Liver (tissue), 9 donors: ENCODE results near the gene ZNF502. TPM values are rescaled to one million over a fixed set of nuclear protein-coding genes. Genes with fewer than 3 reads are reported as not detected.

ENCODE experiments used
- DNase-seq: peaks from one replicate; pipeline ENCODE4 v3.0.0-alpha.2; 2017; ENCODE audit warnings: low spot score
- H3K27ac ChIP-seq, 2 donors: one replicate each; pipeline ENCODE4 v1.7.0; 2013; ENCODE audit warnings: inconsistent platforms in 2 of 2, low read length in 2 of 2, control low read depth in 1 of 2, low read depth in 1 of 2, mild to moderate bottlenecking in 1 of 2
- H3K27me3 ChIP-seq, 4 donors: one replicate each; pipeline versions ENCODE4 v1.6.1 to v1.7.0; 2013; ENCODE audit warnings: low read length in 3 of 4, inconsistent platforms in 1 of 4, mild to moderate bottlenecking in 1 of 4, moderate library complexity in 1 of 4; ENCODE audit not compliant: control insufficient read depth in 4 of 4, insufficient read depth in 4 of 4
- H3K36me3 ChIP-seq, 4 donors: one replicate each; pipeline versions ENCODE4 v1.6.1 to v1.7.0; 2013; ENCODE audit warnings: low read length in 3 of 4, mild to moderate bottlenecking in 3 of 4, low read depth in 1 of 4, moderate library complexity in 1 of 4; ENCODE audit not compliant: control insufficient read depth in 4 of 4, insufficient read depth in 3 of 4
- H3K4me1 ChIP-seq, 4 donors: one replicate each; pipeline versions ENCODE4 v1.6.1 to v1.7.0; 2013; ENCODE audit warnings: low read length in 3 of 4, mild to moderate bottlenecking in 3 of 4, moderate library complexity in 1 of 4; ENCODE audit not compliant: control insufficient read depth in 4 of 4, insufficient read depth in 4 of 4
- H3K4me3 ChIP-seq, 3 donors: one replicate each; pipeline versions ENCODE4 v1.6.1 to v1.7.0; 2013; ENCODE audit warnings: low read length in 3 of 3, control low read depth in 1 of 3, low read depth in 1 of 3, mild to moderate bottlenecking in 1 of 3
- H3K9ac ChIP-seq, 2 donors: one replicate each; pipeline ENCODE4 v1.7.0; 2013; ENCODE audit warnings: low read length in 2 of 2, mild to moderate bottlenecking in 2 of 2, moderate library complexity in 2 of 2, control low read depth in 1 of 2, low read depth in 1 of 2
- H3K9me3 ChIP-seq, 4 donors: one replicate each; pipeline versions ENCODE4 v1.6.1 to v1.7.0; 2013; ENCODE audit warnings: low read length in 3 of 4; ENCODE audit not compliant: control insufficient read depth in 4 of 4
- EGR1 ChIP-seq, 2 donors: IDR thresholded peaks; 2 replicates each; pipeline ENCODE4 v1.6.1; 2016 to 2018; ENCODE audit warnings: antibody characterized with exemption in 2 of 2, low read depth in 2 of 2
- FOXA1 ChIP-seq: IDR thresholded peaks from 2 replicates; pipeline ENCODE4 v1.6.1; 2016; ENCODE audit warnings: antibody characterized with exemption
- FOXA2 ChIP-seq: IDR thresholded peaks from 2 replicates; pipeline ENCODE4 v1.6.1; 2016; ENCODE audit warnings: antibody characterized with exemption
- GABPA ChIP-seq, 2 donors: IDR thresholded peaks in 1 of 2; conservative IDR thresholded peaks in 1 of 2; 2 replicates each; pipeline ENCODE4 v1.6.1; 2016; ENCODE audit warnings: antibody characterized with exemption in 2 of 2, mild to moderate bottlenecking in 1 of 2, moderate library complexity in 1 of 2
- HNF4A ChIP-seq, 2 donors: conservative IDR thresholded peaks; 2 replicates each; pipeline ENCODE4 v1.6.1; 2016; ENCODE audit warnings: antibody characterized with exemption in 2 of 2, mild to moderate bottlenecking in 2 of 2
- HNF4G ChIP-seq: IDR thresholded peaks from 2 replicates; pipeline ENCODE4 v1.6.1; 2016; ENCODE audit warnings: antibody characterized with exemption
- JUND ChIP-seq, 2 donors: IDR thresholded peaks; 2 replicates each; pipeline ENCODE4 v1.6.1; 2016; ENCODE audit warnings: antibody characterized with exemption in 2 of 2
- MAX ChIP-seq: IDR thresholded peaks from 2 replicates; pipeline ENCODE4 v1.6.1; 2016; ENCODE audit warnings: antibody characterized with exemption
- NR2F2 ChIP-seq: IDR thresholded peaks from 2 replicates; pipeline ENCODE4 v1.6.1; 2016; ENCODE audit warnings: antibody characterized with exemption
- RAD21 ChIP-seq, 2 donors: IDR thresholded peaks; 2 replicates each; pipeline ENCODE4 v1.6.1; 2016; ENCODE audit warnings: antibody characterized with exemption in 2 of 2, mild to moderate bottlenecking in 2 of 2
- REST ChIP-seq: IDR thresholded peaks from 2 replicates; pipeline ENCODE4 v1.6.1; 2016; ENCODE audit warnings: antibody characterized with exemption, mild to moderate bottlenecking
- RXRA ChIP-seq, 2 donors: IDR thresholded peaks; 2 replicates each; pipeline ENCODE4 v1.6.1; 2017 to 2018; ENCODE audit warnings: antibody characterized with exemption in 2 of 2, mild to moderate bottlenecking in 1 of 2
- TAF1 ChIP-seq: conservative IDR thresholded peaks from 2 replicates; pipeline ENCODE4 v1.6.1; 2016; ENCODE audit warnings: antibody characterized with exemption, mild to moderate bottlenecking
- YY1 ChIP-seq: IDR thresholded peaks from 2 replicates; pipeline ENCODE4 v1.6.1; 2016; ENCODE audit warnings: antibody characterized with exemption, mild to moderate bottlenecking
- WGBS: extraction: QIAGEN DNeasy Blood & Tissue Kit; methylation state at CpG from one replicate; pipeline ENCODE4 v1.1.7; 2013; 5-methylcytosine and 5-hydroxymethylcytosine counted together
- polyA plus RNA-seq, 2 donors: library from polyadenylated mRNA; stranded (reverse) in 1 of 2; unstranded in 1 of 2; fragments of 200-250 nt in 1 of 2; fragments of >200 nt in 1 of 2; fragmentation: Nextera tagmentation in 1 of 2; extraction: Ambion mirVana in 1 of 2; gene quantifications; one replicate each; pipeline versions ENCODE4 v1.2.1 to v1.2.3, GENCODE V29; 2013 to 2015
- total RNA-seq, 2 donors: library from RNA; depleted of rRNA; stranded (reverse); fragments of >200 nt; gene quantifications; one replicate each; pipeline ENCODE4 v1.2.3, GENCODE V29; 2014
- TF ChIP-seq, protein P1 (sequence below): IDR thresholded peaks from 2 replicates; pipeline ENCODE4 v1.6.1; 2016; ENCODE audit warnings: antibody characterized with exemption
- donor health status: healthy.
- donor health status: healthy.
- donor health status: healthy.
- donor health status: healthy.
- donor health status: healthy.

Gene ZNF502
- total and polyA plus RNA-seq, 4 donors, result 0.75 to 2.1 (median 1.3) TPM

DNA sequence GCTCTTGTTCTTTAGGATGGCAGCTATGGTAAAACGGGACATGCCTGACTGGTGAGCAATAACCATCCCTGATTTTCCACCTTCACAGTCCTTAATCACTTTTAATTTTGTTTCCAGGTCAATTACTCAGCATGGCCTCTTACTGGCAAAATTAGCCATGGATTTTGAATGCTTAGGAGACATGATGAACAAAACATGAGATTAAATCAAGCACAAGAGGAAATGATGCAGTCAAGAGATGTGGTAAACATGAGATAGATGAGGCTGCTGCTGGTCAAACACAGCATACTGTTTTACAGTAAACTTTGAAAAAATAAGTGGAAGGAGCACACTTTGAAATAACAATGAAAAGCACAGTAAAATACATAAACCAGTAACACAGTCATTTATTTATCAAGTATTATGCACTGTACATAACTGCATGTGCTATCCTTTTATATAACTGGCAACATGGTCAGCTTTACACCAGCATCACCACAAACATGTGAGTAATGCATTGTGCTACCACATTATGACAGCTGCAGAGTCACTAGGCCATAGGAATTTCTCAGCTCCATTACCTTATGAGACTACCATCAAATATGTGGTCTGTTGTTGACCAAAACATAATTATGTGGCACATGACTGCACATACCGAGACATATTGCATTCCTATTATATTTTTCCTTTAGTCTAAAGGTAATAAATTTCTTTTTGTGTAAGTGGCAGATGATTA lies 30.1 kb upstream of the ZNF502 start:
- Histone ChIP-seq H3K36me3 (peaks cover 0 to 6% (median 0%) of the 10 kb centered on the region in 4 donors), H3K9ac (no peak overlapping the region), H3K4me3 (no peak overlapping the region), H3K9me3 (peaks cover 7 to 20% (median 14%) of the 10 kb centered on the region in 4 donors), H3K4me1 (peaks cover 0 to 6% (median under 1%) of the 10 kb centered on the region in 4 donors), H3K27me3 (peaks cover 0 to 3% (median 0%) of the 10 kb centered on the region in 4 donors), H3K27ac (no peak overlapping the region)
- TF ChIP-seq NR2F2 (no peak), EGR1 (IDR thresholded peaks at IDR 0.05; ENCODE audit: low read depth in 2 of 2) (no peak), FOXA2 (no peak), TAF1 (no peak), YY1 (no peak), JUND (IDR thresholded peaks at IDR 0.05) (no peak), RAD21 (IDR thresholded peaks at IDR 0.05) (no peak), REST (no peak), GABPA (IDR thresholded peaks at IDR 0.05 in 1 of 2, conservative IDR thresholded peaks at IDR 0.05 in 1 of 2) (no peak), MAX (no peak), FOXA1 (no peak), HNF4G (no peak)
- TF ChIP-seq, protein P1, sequence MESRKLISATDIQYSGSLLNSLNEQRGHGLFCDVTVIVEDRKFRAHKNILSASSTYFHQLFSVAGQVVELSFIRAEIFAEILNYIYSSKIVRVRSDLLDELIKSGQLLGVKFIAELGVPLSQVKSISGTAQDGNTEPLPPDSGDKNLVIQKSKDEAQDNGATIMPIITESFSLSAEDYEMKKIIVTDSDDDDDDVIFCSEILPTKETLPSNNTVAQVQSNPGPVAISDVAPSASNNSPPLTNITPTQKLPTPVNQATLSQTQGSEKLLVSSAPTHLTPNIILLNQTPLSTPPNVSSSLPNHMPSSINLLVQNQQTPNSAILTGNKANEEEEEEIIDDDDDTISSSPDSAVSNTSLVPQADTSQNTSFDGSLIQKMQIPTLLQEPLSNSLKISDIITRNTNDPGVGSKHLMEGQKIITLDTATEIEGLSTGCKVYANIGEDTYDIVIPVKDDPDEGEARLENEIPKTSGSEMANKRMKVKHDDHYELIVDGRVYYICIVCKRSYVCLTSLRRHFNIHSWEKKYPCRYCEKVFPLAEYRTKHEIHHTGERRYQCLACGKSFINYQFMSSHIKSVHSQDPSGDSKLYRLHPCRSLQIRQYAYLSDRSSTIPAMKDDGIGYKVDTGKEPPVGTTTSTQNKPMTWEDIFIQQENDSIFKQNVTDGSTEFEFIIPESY, result no peak
- DNase-seq, result no peak
- 94% methylated on average over 2 of the region's 2 CpGs for WGBS

- Histone ChIP-seq H3K27ac (no peak overlapping the region), H3K36me3 (peaks cover 0 to 6% (median 0%) of the 10 kb centered on the region in 4 donors), H3K4me3 (peak overlapping the region; percentile 65 to 86 (median 73)), H3K4me1 (peaks cover 0 to 6% (median under 1%) of the 10 kb centered on the region in 4 donors), H3K27me3 (peaks cover 0 to 3% (median 0%) of the 10 kb centered on the region in 4 donors), H3K9me3 (peaks cover 10 to 22% (median 11%) of the 10 kb centered on the region in 4 donors), H3K9ac (no peak overlapping the region)
- WGBS, result 4% methylated on average over 48 of the region's 48 CpGs
- TF ChIP-seq HNF4A (conservative IDR thresholded peaks at IDR 0.05) (no peak), RXRA (IDR thresholded peaks at IDR 0.05) (no peak), TAF1 (no peak), YY1 (no peak), GABPA (IDR thresholded peaks at IDR 0.05 in 1 of 2, conservative IDR thresholded peaks at IDR 0.05 in 1 of 2) (peak; percentile 57 to 85), JUND (IDR thresholded peaks at IDR 0.05) (no peak), RAD21 (IDR thresholded peaks at IDR 0.05) (peak in 1 of 2 donors; percentile 18), EGR1 (IDR thresholded peaks at IDR 0.05; ENCODE audit: low read depth in 2 of 2) (no peak), FOXA1 (no peak)
- TF ChIP-seq, protein P1, result peak; percentile 97
- peak; percentile 54 for DNase-seq
These were observed 27.2 kb upstream of the ZNF502 start for GRCh38 chr3:44685128-44685800.
